Smooth muscle cell of the coronary artery (primary cell): ENCODE results near the gene PLA2G7. TPM values are rescaled to one million over a fixed set of nuclear protein-coding genes. Genes with fewer than 3 reads are reported as not detected.

ENCODE experiments used
- total RNA-seq: library from RNA; depleted of rRNA; stranded (reverse); fragments of >200 nt; gene quantifications from 2 replicates; pipeline ENCODE4 v1.2.3, GENCODE V29; 2014; ENCODE audit warnings: low replicate concordance

Gene PLA2G7
- not detected in 2 replicates for total RNA-seq

DNA sequence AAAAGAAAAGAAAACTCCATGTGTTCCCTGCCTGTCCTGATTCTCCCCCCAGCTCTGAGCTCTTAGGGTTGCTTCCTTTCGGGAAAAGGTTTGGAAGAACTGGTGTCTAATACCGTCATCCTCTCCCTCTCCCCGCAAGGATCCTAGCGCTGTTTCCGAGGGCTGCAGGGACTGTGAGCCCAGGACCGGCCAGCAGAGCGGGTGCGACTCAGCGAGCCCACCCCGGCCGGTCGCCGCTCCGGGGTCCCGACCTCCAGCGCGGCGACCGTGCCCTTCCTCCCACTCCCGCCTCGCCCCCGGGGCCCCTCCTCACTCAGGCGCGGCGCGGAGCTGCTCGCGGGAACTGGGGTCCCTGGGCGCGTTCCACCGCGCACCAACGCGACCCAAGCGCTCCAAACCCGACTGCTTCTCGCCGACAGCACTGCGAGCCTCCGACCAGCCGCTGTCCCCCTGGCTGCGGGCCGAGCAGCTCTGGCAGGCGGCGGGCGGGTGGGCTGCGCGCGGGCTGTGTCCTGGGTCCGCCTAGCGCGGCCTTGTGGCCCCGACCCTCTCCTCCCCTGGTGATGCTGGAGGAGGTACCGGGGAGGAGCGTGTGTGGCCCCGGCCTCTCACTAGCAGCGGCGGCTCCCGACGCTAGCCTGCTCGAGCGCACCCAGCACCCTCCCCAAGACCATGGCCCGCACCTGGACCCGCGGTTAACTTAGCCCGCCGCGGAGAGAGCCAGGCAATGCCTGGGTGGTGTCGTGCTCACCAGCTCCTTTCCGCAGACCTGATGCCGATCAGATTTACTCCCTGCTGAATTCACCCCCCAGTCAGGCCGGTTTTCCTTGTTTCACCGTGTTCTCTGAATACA, at the start of gene PLA2G7:
TSS of gene PLA2G7 (minus strand) at position 509 of the 853 bp plus-strand sequence. CDS start 12,484 bp downstream, outside the sequence.

DNA sequence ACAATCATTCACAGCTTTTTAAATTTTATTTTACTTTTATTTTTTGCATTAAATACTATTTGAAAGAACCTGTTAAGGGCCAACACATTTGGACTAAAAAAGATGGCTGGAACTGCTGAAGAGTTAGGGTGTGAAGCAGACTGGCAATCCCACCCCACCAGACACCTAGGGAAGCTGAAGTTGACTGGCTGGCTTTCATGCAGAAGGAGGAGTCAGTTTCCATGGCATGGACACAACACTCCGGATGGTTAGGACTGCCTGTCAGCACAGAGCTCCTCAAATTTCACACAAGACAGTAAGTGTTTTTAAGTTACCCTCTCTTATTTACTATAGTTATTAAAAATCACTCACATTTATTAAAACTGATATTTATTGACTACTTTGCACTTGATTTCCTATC, 11.5 kb upstream of the PLA2G7 start, which contains the start of gene ANKRD66:
TSS of gene ANKRD66 (plus strand) at position 238 of the 400 bp plus-strand sequence. CDS start 5,016 bp downstream, outside the sequence.

DNA sequence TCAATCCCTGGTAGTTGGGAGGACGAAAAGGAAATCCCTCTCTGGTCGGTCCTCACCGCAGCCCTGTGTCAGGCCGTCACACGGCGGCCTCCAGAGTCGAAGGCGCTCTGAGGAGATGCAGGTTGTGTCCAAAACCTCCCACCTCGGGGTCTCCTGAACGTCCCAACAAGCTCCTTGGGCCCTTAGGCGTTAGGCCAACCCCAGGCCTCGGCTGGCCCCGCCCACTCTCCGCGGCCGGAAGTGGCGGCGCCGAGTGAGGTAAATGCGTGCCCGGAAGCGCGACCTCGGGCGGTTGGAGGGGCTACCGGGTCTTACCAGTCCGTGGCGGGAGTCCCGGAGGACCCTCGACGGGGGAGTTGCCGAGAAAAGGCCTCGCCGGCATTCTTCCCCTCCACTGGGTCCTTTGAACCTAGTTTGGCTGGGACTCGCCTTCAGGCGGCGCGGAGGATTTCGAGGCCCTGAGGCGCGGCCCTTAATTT, 47.5 kb downstream of the PLA2G7 start, which contains the start of gene TDRD6:
TSS of gene TDRD6 (plus strand) at position 267 of the 479 bp plus-strand sequence. CDS start 244 bp downstream, outside the sequence.

Other genes with a start within 250 kb of the PLA2G7 start
- 1.2 and 7.3 TPM in 2 replicates for gene RCAN2, start 243.9 kb downstream of the PLA2G7 start, total RNA-seq
- gene CYP39A1, start 82.6 kb downstream of the PLA2G7 start, total RNA-seq: under 0.01 and 2.1 TPM in 2 replicates
- gene SLC25A27, start 82.4 kb downstream of the PLA2G7 start, total RNA-seq: 0.75 and 17.0 TPM in 2 replicates
- gene TDRD6, start 47.5 kb downstream of the PLA2G7 start, total RNA-seq: 0.08 and 0.23 TPM in 2 replicates
- not detected in 2 replicates for gene ANKRD66, start 11.6 kb upstream of the PLA2G7 start, total RNA-seq
- gene MEP1A, start 58.0 kb upstream of the PLA2G7 start, total RNA-seq: not detected in 2 replicates
- 0.23 and 5.1 TPM in 2 replicates for gene ADGRF5, start 186.6 kb upstream of the PLA2G7 start, total RNA-seq